Subcutaneous abdominal adipose tissue (tissue), 5 donors: ENCODE results near the gene ADGRL3.

Source experiments
- H3K27ac ChIP-seq: one replicate; pipeline ENCODE4 v1.7.0; 2013; ENCODE audit warnings: low read depth, mild to moderate bottlenecking, inconsistent platforms, low read length, moderate library complexity
- H3K27me3 ChIP-seq, 5 donors: one replicate each; pipeline ENCODE4 v1.7.0; 2013; ENCODE audit warnings: low read length in 5 of 5, inconsistent platforms in 1 of 5; ENCODE audit not compliant: control insufficient read depth in 5 of 5, insufficient read depth in 4 of 5
- H3K36me3 ChIP-seq, 5 donors: one replicate each; pipeline ENCODE4 v1.7.0; 2013; ENCODE audit warnings: low read length in 5 of 5; ENCODE audit not compliant: control insufficient read depth in 5 of 5, insufficient read depth in 5 of 5
- H3K4me1 ChIP-seq, 5 donors: one replicate each; pipeline ENCODE4 v1.7.0; 2013; ENCODE audit warnings: low read length in 5 of 5, mild to moderate bottlenecking in 3 of 5, moderate library complexity in 1 of 5; ENCODE audit not compliant: control insufficient read depth in 5 of 5, insufficient read depth in 5 of 5
- H3K4me3 ChIP-seq, 5 donors: one replicate each; pipeline ENCODE4 v1.7.0; 2013; ENCODE audit warnings: low read length in 5 of 5, low read depth in 1 of 5
- H3K9ac ChIP-seq, 5 donors: one replicate each; pipeline ENCODE4 v1.7.0; 2013; ENCODE audit warnings: low read length in 5 of 5, mild to moderate bottlenecking in 4 of 5, moderate library complexity in 3 of 5
- H3K9me3 ChIP-seq, 5 donors: one replicate each; pipeline ENCODE4 v1.7.0; 2013; ENCODE audit warnings: low read length in 5 of 5; ENCODE audit not compliant: control insufficient read depth in 5 of 5
- donor health status: healthy.
- donor health status: healthy.
- donor health status: healthy.
- donor health status: healthy.
- donor health status: healthy.

Gene ADGRL3

GRCh38 chr4:61543976-61544375 lies 343.9 kb downstream of the ADGRL3 start:
- Histone ChIP-seq H3K27ac (no peak overlapping the region), H3K36me3 (no peaks in the 10 kb centered on the region), H3K9me3 (peaks cover 0 to 2% (median 0%) of the 10 kb centered on the region in 5 donors), H3K4me1 (peaks cover 0 to 2% (median 0%) of the 10 kb centered on the region in 5 donors), H3K9ac (no peak overlapping the region), H3K27me3 (no peaks in the 10 kb centered on the region), H3K4me3 (no peak overlapping the region)

DNA sequence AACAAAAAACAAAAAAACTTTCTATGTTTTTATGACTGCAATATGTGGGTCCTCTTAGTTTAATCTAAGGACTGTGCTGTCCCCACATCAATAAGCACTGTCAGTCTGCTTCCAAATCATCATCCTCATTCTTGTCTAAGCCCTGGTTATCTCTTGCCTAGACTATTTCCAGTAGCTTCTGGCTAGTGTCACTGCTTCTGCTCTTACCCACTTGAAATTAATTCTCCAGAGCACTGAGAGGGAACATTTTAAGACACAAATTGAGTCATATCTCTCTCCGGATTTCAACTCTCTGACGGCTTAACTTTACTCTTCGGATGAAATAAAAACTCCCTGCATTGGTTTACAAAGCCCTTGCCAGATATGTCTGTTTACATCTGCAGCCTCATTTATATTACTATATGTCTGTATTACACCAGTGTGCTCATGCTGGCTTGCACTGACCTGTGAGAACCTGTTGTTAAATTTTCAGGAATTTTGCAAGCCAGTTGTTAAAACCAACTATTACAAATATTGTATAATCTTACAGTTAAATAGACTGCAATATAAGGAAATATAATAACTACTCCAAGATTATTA lies 345.9 kb downstream of the ADGRL3 start:
- Histone ChIP-seq H3K9ac (no peak overlapping the region), H3K27me3 (no peaks in the 10 kb centered on the region), H3K9me3 (peaks cover 0 to 2% (median 0%) of the 10 kb centered on the region in 5 donors), H3K36me3 (no peaks in the 10 kb centered on the region), H3K27ac (no peak overlapping the region), H3K4me3 (no peak overlapping the region), H3K4me1 (peaks cover 0 to 2% (median 0%) of the 10 kb centered on the region in 5 donors)

DNA sequence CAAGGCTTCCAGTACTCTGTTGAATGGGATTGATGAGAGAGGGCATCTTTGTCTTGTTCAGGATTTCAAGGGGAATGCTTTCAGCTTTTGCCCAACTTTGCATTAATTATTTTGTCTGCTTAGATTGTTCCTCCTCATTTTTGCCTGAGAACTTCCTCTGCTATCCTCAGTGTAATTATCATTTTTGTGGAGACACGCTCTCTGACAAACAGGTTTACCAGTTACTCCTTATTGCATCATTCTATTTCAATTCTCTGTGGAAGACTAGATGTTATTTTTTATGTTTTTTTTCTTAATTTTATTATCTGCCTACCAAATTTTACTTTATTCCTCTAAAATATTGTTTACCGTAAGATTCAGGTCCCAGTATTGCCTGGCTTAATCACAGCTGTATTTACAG lies 349.2 kb downstream of the ADGRL3 start:
- Histone ChIP-seq H3K36me3 (no peaks in the 10 kb centered on the region), H3K9me3 (no peaks in the 10 kb centered on the region), H3K4me3 (no peak overlapping the region), H3K27ac (no peak overlapping the region), H3K9ac (no peak overlapping the region), H3K27me3 (no peaks in the 10 kb centered on the region), H3K4me1 (peaks cover 0 to 2% (median 0%) of the 10 kb centered on the region in 5 donors)

DNA sequence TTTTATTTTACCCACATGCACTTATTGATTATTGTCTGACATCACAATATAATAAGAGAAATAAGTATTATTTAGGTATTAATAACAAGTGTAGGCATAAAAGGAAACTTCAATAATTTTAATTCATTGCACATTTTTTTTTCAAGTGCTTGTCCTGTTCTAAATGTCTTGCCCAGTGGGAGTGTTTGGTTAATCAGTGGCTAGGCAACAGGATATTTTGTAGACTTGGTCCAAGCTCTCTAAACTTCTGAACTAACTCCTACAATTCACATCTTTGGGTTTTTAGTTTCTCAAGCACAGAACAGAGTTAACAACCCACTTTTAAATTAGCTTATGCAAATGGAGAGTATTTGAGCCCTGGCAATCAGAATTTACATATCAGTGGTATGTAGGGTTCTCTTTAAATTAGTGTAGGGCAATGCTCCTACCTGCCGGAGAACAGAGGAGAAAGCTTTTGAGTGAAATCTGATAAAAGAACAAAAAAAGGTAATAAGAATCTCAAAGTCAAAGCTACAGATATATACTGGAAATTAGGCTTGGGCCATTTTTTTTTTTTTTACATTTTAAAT lies 353.5 kb downstream of the ADGRL3 start:
- H3K27ac ChIP-seq, result no peak overlapping the region
- no peaks in the 10 kb centered on the region for H3K36me3 ChIP-seq
- no peaks in the 10 kb centered on the region for H3K4me1 ChIP-seq
- H3K9me3 ChIP-seq, result no peaks in the 10 kb centered on the region
- H3K27me3 ChIP-seq, result no peaks in the 10 kb centered on the region
- H3K4me3 ChIP-seq, result no peak overlapping the region
- H3K9ac ChIP-seq, result no peak overlapping the region

DNA sequence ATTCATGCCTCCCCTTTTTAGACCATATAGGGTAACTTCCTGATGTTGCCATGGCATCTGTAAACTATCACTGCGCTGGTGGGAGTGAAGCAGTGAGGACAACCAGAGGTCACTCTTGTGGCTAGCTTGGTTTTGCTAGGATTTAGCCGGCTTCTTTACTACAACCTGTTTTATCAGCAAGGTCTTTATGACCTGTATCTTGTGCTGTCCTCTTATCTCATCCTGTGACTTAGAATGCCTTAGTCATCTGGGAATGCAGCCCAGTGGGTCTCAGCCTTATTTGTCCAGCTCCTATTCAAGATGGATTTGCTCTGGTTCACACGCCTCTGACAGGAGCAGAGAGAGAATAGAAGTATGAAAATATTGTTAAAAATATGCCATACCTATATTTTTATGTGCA lies 355.7 kb downstream of the ADGRL3 start:
- Histone ChIP-seq H3K27ac (no peak overlapping the region), H3K27me3 (no peaks in the 10 kb centered on the region), H3K36me3 (no peaks in the 10 kb centered on the region), H3K4me3 (no peak overlapping the region), H3K9me3 (no peaks in the 10 kb centered on the region), H3K4me1 (no peaks in the 10 kb centered on the region), H3K9ac (no peak overlapping the region)

GRCh38 chr4:61556277-61556676 lies 356.2 kb downstream of the ADGRL3 start:
- Histone ChIP-seq H3K4me3 (no peak overlapping the region), H3K27me3 (no peaks in the 10 kb centered on the region), H3K9ac (no peak overlapping the region), H3K27ac (no peak overlapping the region), H3K36me3 (no peaks in the 10 kb centered on the region), H3K4me1 (no peaks in the 10 kb centered on the region), H3K9me3 (no peaks in the 10 kb centered on the region)

DNA sequence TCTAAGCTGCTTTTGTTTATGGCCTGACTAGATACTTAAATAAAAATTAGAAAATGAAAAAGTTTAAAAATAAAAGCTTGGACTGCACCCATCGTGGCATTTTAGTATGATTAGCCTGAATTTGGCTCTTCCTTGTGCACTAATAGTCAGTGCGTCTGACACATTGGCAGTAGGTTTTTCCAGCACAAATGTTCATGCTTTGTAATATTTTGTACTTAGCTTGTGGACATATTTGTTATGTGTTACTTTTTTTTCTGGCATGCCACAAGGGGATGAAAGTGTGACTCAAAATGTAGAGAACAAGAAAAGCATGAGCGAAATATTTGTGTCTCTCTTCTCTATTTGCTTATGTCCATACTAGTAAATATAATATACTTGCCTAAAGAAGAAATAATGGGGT lies 359.3 kb downstream of the ADGRL3 start:
- Histone ChIP-seq H3K9ac (no peak overlapping the region), H3K36me3 (no peaks in the 10 kb centered on the region), H3K27ac (no peak overlapping the region), H3K4me3 (no peak overlapping the region), H3K27me3 (no peaks in the 10 kb centered on the region), H3K9me3 (peaks cover 0 to 2% (median 0%) of the 10 kb centered on the region in 5 donors), H3K4me1 (no peaks in the 10 kb centered on the region)

DNA sequence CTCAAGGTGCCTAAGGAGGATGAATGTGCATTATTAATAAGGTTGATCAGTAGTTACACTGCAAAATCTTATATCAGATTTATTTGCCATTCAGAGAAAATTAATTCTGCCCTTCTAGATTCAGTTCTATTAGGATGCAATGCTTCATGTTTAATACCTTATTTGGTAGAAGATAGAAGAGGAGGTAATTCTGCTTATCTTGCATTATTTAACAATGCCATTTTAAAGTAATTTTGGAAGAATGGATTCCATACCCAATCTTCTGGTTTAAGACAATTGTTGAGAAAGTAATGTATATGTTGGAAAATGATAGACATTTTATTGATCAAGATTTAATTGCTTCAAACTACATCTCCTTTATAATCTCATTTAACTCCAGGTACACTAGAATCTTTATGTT lies 360.9 kb downstream of the ADGRL3 start:
- H3K9me3 ChIP-seq, result peaks cover 0 to 2% (median 0%) of the 10 kb centered on the region in 5 donors
- no peak overlapping the region for H3K4me3 ChIP-seq
- H3K4me1 ChIP-seq, result no peaks in the 10 kb centered on the region
- H3K27ac ChIP-seq, result no peak overlapping the region
- H3K36me3 ChIP-seq, result no peaks in the 10 kb centered on the region
- no peak overlapping the region for H3K9ac ChIP-seq
- no peaks in the 10 kb centered on the region for H3K27me3 ChIP-seq

DNA sequence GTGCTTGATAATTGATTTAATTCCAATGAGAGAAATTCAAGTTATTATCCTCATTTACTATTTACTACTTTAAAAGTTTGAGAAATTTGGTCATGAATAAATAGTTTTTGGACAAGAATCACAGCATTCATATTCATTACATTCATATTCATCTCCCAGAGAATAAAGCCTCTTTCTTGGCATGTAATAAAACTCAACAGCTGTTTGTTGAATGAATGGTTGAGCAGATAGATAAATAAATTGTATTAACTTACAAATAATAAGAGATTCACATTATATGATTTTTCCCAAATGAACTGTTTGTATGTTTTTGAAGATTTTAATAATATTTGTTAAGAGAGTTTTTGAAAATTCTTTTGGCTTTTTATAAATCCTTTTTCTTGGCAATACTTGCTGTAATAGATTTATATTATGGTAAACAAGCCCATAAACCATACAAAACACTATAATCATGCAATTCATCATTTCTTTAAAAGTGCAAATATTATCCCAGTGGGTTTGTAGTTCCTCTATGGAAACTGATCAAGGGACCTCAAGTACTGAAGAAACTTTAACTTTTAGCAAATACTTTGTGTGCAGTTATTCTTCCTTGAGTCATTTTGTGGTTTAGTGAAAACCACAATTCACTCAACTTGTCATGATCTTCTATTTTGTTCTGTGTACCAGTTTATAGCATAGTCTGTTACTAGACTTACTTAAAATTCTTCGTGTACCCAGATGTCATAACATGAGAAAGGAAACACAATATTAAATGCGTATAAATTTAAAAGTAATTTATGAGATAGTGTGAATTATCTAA lies 371.8 kb downstream of the ADGRL3 start:
- Histone ChIP-seq H3K27ac (no peak overlapping the region), H3K9ac (no peak overlapping the region), H3K9me3 (no peaks in the 10 kb centered on the region), H3K4me3 (no peak overlapping the region), H3K4me1 (no peaks in the 10 kb centered on the region), H3K27me3 (no peaks in the 10 kb centered on the region), H3K36me3 (no peaks in the 10 kb centered on the region)

- Histone ChIP-seq H3K4me1 (peaks cover 0 to 9% (median 0%) of the 10 kb centered on the region in 5 donors), H3K36me3 (no peaks in the 10 kb centered on the region), H3K27me3 (no peaks in the 10 kb centered on the region), H3K4me3 (no peak overlapping the region), H3K9ac (no peak overlapping the region), H3K27ac (no peak overlapping the region), H3K9me3 (no peaks in the 10 kb centered on the region)
Observed at GRCh38 chr4:61575796-61576195, 375.7 kb downstream of the ADGRL3 start.
